Subcutaneous preadipocyte (primary cell): Measurements from ENCODE around the gene TNFRSF13B. TPM values are rescaled to one million over a fixed set of nuclear protein-coding genes. Genes with fewer than 3 reads are reported as not detected.

Source experiments
- small RNA-seq: library from RNA; depleted of rRNA; stranded (forward); fragments of <200 nt; gene quantifications from one replicate; pipeline ENCODE3, GENCODE V24; 2012
- total RNA-seq: library from RNA; depleted of rRNA; stranded (reverse); fragments of >200 nt; gene quantifications from 2 replicates; pipeline ENCODE4 v1.2.3, GENCODE V29; 2012

TNFRSF13B gene
- not detected in 2 replicates for total RNA-seq

GRCh38 chr17:16971458-16972338, at the start of gene TNFRSF13B:
Gene TNFRSF13B (minus strand): TSS chr17:16972118. CDS start chr17:16972075, 43 bp downstream.

Small RNA genes lying within 50 kb of the gene (small RNA-seq; reads per million reads assigned to genes)
- gene AL353996.1 = not detected

Other genes starting within 250 kb of the TNFRSF13B start
- 77.2 and 115 TPM in 2 replicates for gene MPRIP, start 70.3 kb upstream of the TNFRSF13B start, total RNA-seq
- 1.5 and 4.7 TPM in 2 replicates for gene PLD6, start 234.2 kb upstream of the TNFRSF13B start, total RNA-seq